Measurements from ENCODE around the gene KLHL6. TPM values are rescaled to one million over a fixed set of nuclear protein-coding genes. Genes with fewer than 3 reads are reported as not detected.

KLHL6 gene
- total and polyA plus RNA-seq, 2 of the 8 experiments (the other 6 are each of a cell fraction or from before 2014, with no cell fraction given), result 0.05 TPM; not detected in 1

DNA sequence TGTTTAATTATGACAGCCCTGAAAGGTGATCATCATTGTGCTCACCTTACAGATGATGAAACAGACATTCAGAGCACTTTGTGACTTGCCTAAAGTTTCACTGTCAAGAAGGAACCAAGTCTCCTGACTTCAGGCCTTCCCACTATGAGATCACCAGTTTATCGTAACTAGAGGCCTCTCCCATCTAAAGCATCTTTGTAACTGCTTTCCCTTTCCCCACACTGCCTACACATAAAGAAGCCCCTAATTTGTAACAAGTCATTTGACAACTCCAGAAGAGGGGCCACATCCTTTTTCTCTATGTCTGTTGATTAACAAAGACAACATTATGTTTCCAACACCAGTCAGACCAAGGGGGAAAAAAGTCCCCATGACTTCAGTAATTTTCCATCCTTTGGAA is 1.1 kb downstream of the KLHL6 start:
- 93% methylated on average over 1 of the region's 1 CpG; no CpG with 5 or more reads in 1 of the 2 experiments for WGBS, 2 experiments (ENCODE audit: extremely low coverage in 1 of 2, insufficient coverage in 1 of 2, insufficient read length in 1 of 2, insufficient replicate concordance in 2 of 2, low coverage in 1 of 2, low lambda C conversion rate in 2 of 2, missing lambda C conversion rate in 1 of 2)
- Histone ChIP-seq H3K27ac (ENCODE audit: low read depth, low read length) (no peak overlapping the region), H2BK15ac (ENCODE audit: low read length) (0 out of 2 replicates have a peak overlapping the region, but pooled peaks have one; percentile 20), H4K5ac (ENCODE audit: insufficient read length, low read depth, low read length) (no peak overlapping the region), H3K4me3 (ENCODE audit: extremely low read depth in 1 of 4, insufficient read depth in 2 of 4, low read depth in 3 of 4, low read length in 4 of 4) (no peak overlapping the region), H2BK120ac (replicated peaks; ENCODE audit: low read depth, low read length) (no peak overlapping the region), H3K9me3 (ENCODE audit: insufficient read depth in 2 of 2, low read depth in 1 of 2, low read length in 1 of 2) (no peaks in the 10 kb centered on the region), H3K9ac (replicated peaks in 1 of 4; ENCODE audit: extremely low read depth in 1 of 4, low read depth in 3 of 4, low read length in 3 of 4) (no peak overlapping the region), H3K56ac (replicated peaks; ENCODE audit: insufficient read length, low read depth, low read length) (no peak overlapping the region), H3K4me2 (ENCODE audit: insufficient read depth in 1 of 2, low read depth in 2 of 2, low read length in 2 of 2) (no peak overlapping the region), H3K27me3 (replicated peaks in 1 of 4; ENCODE audit: control insufficient read depth in 3 of 4, extremely low read depth in 1 of 4, insufficient read depth in 3 of 4, low read length in 3 of 4) (no peaks in the 10 kb centered on the region), H3K36me3 (ENCODE audit: control insufficient read depth in 2 of 4, insufficient read depth in 4 of 4, low read length in 3 of 4) (no peaks in the 10 kb centered on the region), H3K23me2 (ENCODE audit: low read depth, low read length) (no peaks in the 10 kb centered on the region; the same call in 1 of the 2 replicates), H2BK12ac (ENCODE audit: low read depth, low read length) (no peak overlapping the region), H2BK5ac (ENCODE audit: low read depth, low read length) (no peak overlapping the region), H3K79me1 (ENCODE audit: low read depth, low read length) (no peaks in the 10 kb centered on the region), H3K18ac (ENCODE audit: extremely low read depth, low read length) (no peak overlapping the region), H2AK5ac (ENCODE audit: low read depth, low read length) (no peak overlapping the region), H3K23ac (ENCODE audit: insufficient read length) (no peak overlapping the region), H3K4me1 (replicated peaks in 1 of 4; ENCODE audit: control insufficient read depth in 3 of 4, insufficient read depth in 4 of 4, low read length in 3 of 4) (peaks cover 0 to 7% (median 3%) of the 10 kb centered on the region in 4 experiments; a peak in 4 of 7 replicates), H2AFZ (ENCODE audit: low read length) (no peak overlapping the region), H3K79me2 (ENCODE audit: control insufficient read depth in 1 of 2, insufficient read depth in 2 of 2, low read length in 2 of 2) (no peaks in the 10 kb centered on the region), H4K91ac (replicated peaks; ENCODE audit: insufficient read length, low read length) (no peak overlapping the region), H3K14ac (ENCODE audit: insufficient read length) (no peak overlapping the region), H4K20me1 (replicated peaks in 1 of 2; ENCODE audit: control insufficient read depth in 1 of 2, insufficient read depth in 2 of 2, low read length in 2 of 2) (no peaks in the 10 kb centered on the region), H3K4ac (replicated peaks; ENCODE audit: insufficient read length, low read depth, low read length) (no peak overlapping the region), H4K8ac (ENCODE audit: extremely low read depth, insufficient read depth, low read length) (no peak overlapping the region), H2BK20ac (ENCODE audit: low read length) (no peak overlapping the region)
- no peak for FAIRE-seq
- no peak for DNase-seq (ENCODE audit: low read depth in 1 of 2, low spot score in 2 of 2)
- POLR2A ChIA-PET (ENCODE audit: partially characterized antibody), result no interaction called here
- CTCF ChIA-PET (ENCODE audit: partially characterized antibody), result interaction anchor here (1.0 kb wide), 1 partner anchor 74 kb away, joined by 3 read pairs; no protein-coding TSS in a partner anchor
- TF ChIP-seq CREB1 (IDR thresholded peaks at IDR 0.05) (no peak), ZNF274 (IDR thresholded peaks at IDR 0.05; ENCODE audit: borderline replicate concordance, extremely low read depth, low read length) (no peak), ASH2L (IDR thresholded peaks at IDR 0.05; ENCODE audit: low read length) (no peak), KDM4A (IDR thresholded peaks at IDR 0.05; ENCODE audit: low read depth, low read length, severe bottlenecking) (no peak), SUZ12 (IDR thresholded peaks at IDR 0.05; ENCODE audit: low read length) (no peak), TCF12 (IDR thresholded peaks at IDR 0.05; ENCODE audit: low read depth, low read length) (no peak), TBP (IDR thresholded peaks at IDR 0.05; ENCODE audit: low read depth, low read length) (no peak), BRCA1 (IDR thresholded peaks at IDR 0.05; ENCODE audit: low read depth, low read length) (no peak), POU5F1 (IDR thresholded peaks at IDR 0.05; ENCODE audit: low read depth, low read length) (no peak), BCL11A (IDR thresholded peaks at IDR 0.05; ENCODE audit: low read depth in 2 of 2, low read length in 2 of 2) (no peak), SP1 (IDR thresholded peaks at IDR 0.05; ENCODE audit: low read depth, low read length) (no peak)
- TF ChIP-seq, protein P1, sequence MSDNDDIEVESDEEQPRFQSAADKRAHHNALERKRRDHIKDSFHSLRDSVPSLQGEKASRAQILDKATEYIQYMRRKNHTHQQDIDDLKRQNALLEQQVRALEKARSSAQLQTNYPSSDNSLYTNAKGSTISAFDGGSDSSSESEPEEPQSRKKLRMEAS (IDR thresholded peaks at IDR 0.05), result no peak
- TF ChIP-seq, protein P2, sequence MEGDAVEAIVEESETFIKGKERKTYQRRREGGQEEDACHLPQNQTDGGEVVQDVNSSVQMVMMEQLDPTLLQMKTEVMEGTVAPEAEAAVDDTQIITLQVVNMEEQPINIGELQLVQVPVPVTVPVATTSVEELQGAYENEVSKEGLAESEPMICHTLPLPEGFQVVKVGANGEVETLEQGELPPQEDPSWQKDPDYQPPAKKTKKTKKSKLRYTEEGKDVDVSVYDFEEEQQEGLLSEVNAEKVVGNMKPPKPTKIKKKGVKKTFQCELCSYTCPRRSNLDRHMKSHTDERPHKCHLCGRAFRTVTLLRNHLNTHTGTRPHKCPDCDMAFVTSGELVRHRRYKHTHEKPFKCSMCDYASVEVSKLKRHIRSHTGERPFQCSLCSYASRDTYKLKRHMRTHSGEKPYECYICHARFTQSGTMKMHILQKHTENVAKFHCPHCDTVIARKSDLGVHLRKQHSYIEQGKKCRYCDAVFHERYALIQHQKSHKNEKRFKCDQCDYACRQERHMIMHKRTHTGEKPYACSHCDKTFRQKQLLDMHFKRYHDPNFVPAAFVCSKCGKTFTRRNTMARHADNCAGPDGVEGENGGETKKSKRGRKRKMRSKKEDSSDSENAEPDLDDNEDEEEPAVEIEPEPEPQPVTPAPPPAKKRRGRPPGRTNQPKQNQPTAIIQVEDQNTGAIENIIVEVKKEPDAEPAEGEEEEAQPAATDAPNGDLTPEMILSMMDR (IDR thresholded peaks at IDR 0.05; ENCODE audit: control extremely low read depth in 1 of 3, insufficient read depth in 1 of 3, low read depth in 1 of 3, low read length in 3 of 3), result no peak
